Transverse colon (tissue), 3 donors: ENCODE data around the gene AP1M2.

Source experiments
- POLR2A ChIP-seq: fragments of 450-650 bp; IDR thresholded peaks from one replicate; pipeline ENCODE4 v1.6.1; 2016; ENCODE audit warnings: antibody characterized with exemption, mild to moderate bottlenecking, moderate library complexity
- TF ChIP-seq, protein P1 (sequence below), 5 experiments: fragments of 200-600 bp in 3 of 5; fragments of 450-650 bp in 2 of 5; sonication (generic) in 3 of 5; IDR thresholded peaks; 1 replicate in 2 of 5; 2 replicates in 3 of 5; pipeline ENCODE4 v1.5.1; 2016 to 2017; ENCODE audit warnings: antibody characterized with exemption in 5 of 5, inconsistent platforms in 3 of 5, mild to moderate bottlenecking in 2 of 5, moderate library complexity in 1 of 5

DNA sequence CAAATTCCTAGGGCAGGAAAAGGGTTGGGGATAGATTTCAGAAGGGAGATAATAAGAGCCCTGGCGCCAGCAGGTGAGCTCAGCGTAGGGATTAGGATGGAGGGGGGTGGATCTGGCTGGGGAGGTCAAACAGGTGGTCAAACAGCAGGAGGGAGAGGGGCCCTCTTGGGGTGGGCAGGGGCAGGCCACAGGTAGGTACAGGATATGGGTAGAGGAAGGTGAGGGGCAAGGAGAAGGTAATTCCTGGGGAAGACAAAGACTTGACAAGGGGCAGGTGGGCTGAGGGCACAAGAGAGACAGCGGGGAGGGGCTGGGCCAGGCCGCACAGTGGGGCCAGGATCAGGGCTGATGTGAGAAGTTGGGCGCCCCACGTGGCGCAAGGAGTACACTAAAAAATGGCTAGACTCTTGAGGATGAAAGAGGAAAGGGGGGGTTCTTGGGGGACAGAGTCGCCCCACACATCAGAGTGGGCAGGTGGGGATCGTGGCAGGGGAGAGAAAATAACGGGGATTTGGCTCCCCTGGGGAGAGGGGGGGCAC, 22.0 kb downstream of the AP1M2 start:
- TF ChIP-seq, protein P1, sequence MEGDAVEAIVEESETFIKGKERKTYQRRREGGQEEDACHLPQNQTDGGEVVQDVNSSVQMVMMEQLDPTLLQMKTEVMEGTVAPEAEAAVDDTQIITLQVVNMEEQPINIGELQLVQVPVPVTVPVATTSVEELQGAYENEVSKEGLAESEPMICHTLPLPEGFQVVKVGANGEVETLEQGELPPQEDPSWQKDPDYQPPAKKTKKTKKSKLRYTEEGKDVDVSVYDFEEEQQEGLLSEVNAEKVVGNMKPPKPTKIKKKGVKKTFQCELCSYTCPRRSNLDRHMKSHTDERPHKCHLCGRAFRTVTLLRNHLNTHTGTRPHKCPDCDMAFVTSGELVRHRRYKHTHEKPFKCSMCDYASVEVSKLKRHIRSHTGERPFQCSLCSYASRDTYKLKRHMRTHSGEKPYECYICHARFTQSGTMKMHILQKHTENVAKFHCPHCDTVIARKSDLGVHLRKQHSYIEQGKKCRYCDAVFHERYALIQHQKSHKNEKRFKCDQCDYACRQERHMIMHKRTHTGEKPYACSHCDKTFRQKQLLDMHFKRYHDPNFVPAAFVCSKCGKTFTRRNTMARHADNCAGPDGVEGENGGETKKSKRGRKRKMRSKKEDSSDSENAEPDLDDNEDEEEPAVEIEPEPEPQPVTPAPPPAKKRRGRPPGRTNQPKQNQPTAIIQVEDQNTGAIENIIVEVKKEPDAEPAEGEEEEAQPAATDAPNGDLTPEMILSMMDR (IDR thresholded peaks at IDR 0.05), result peak in 1 of 5 experiments; percentile 15
- no peak for TF ChIP-seq POLR2A
